Measurements from ENCODE around the gene FLT1. TPM values are rescaled to one million over a fixed set of nuclear protein-coding genes. Genes with fewer than 3 reads are reported as not detected.

Gene FLT1
- total and polyA plus RNA-seq, 2 donors (not counting 1 experiment from before 2014, with no cell fraction given), result 1.3 to 2.5 TPM

- H3K4me1 ChIP-seq (ENCODE audit: control insufficient read depth, extremely low read depth, insufficient read depth, low read length), result no peaks in the 10 kb centered on the region
- no peaks in the 10 kb centered on the region for H3K9me3 ChIP-seq (ENCODE audit: control insufficient read depth, insufficient read depth, low read depth, low read length)
- H3K4me3 ChIP-seq (replicated peaks in 1 of 4; ENCODE audit: control extremely low read depth in 1 of 4, insufficient read depth in 1 of 4, low read depth in 3 of 4, low read length in 4 of 4), result no peak overlapping the region
- DNase-seq (ENCODE audit: low read depth in 2 of 2), result no peak
- H2AFZ ChIP-seq (ENCODE audit: low read length), result no peak overlapping the region
- no peaks in the 10 kb centered on the region for H3K36me3 ChIP-seq (ENCODE audit: control insufficient read depth, insufficient read depth, low read length)
- H3K79me2 ChIP-seq (ENCODE audit: control insufficient read depth, insufficient read depth, low read length), result no peaks in the 10 kb centered on the region
- H3K27me3 ChIP-seq (ENCODE audit: control insufficient read depth, insufficient read depth, low read length), result no peaks in the 10 kb centered on the region
- TF ChIP-seq EZH2 (IDR thresholded peaks at IDR 0.05; ENCODE audit: low read length, missing control alignments) (no peak), CTCF (conservative IDR thresholded peaks at IDR 0.05 in 1 of 2, IDR thresholded peaks at IDR 0.05 in 1 of 2; ENCODE audit: low read depth in 1 of 2, low read length in 2 of 2) (no peak)
- H3K4me2 ChIP-seq (ENCODE audit: extremely low read depth, insufficient read depth, low read length), result no peak overlapping the region
- no peaks in the 10 kb centered on the region for H4K20me1 ChIP-seq (ENCODE audit: control insufficient read depth, extremely low read depth, insufficient read depth, low read length)
- H3K27ac ChIP-seq (ENCODE audit: insufficient read depth, low read length), result no peak overlapping the region
- no peak overlapping the region for H3K9ac ChIP-seq (ENCODE audit: insufficient read depth, low read length)
Measured at GRCh38 chr13:28283600-28283999, 211.3 kb downstream of the FLT1 start.

GRCh38 chr13:28282451-28282850, 212.5 kb downstream of the FLT1 start:
- Histone ChIP-seq H3K27me3 (ENCODE audit: control insufficient read depth, insufficient read depth, low read length) (no peaks in the 10 kb centered on the region), H3K4me2 (ENCODE audit: extremely low read depth, insufficient read depth, low read length) (no peak overlapping the region), H4K20me1 (ENCODE audit: control insufficient read depth, extremely low read depth, insufficient read depth, low read length) (no peaks in the 10 kb centered on the region), H3K4me1 (ENCODE audit: control insufficient read depth, extremely low read depth, insufficient read depth, low read length) (no peaks in the 10 kb centered on the region), H3K9me3 (ENCODE audit: control insufficient read depth, insufficient read depth, low read depth, low read length) (no peaks in the 10 kb centered on the region), H3K36me3 (ENCODE audit: control insufficient read depth, insufficient read depth, low read length) (no peaks in the 10 kb centered on the region), H2AFZ (ENCODE audit: low read length) (no peak overlapping the region), H3K9ac (ENCODE audit: insufficient read depth, low read length) (no peak overlapping the region), H3K4me3 (replicated peaks in 1 of 4; ENCODE audit: control extremely low read depth in 1 of 4, insufficient read depth in 1 of 4, low read depth in 3 of 4, low read length in 4 of 4) (no peak overlapping the region), H3K27ac (ENCODE audit: insufficient read depth, low read length) (no peak overlapping the region), H3K79me2 (ENCODE audit: control insufficient read depth, insufficient read depth, low read length) (no peaks in the 10 kb centered on the region)
- no peak for TF ChIP-seq EZH2 (IDR thresholded peaks at IDR 0.05; ENCODE audit: low read length, missing control alignments)
- TF ChIP-seq CTCF (conservative IDR thresholded peaks at IDR 0.05 in 1 of 2, IDR thresholded peaks at IDR 0.05 in 1 of 2; ENCODE audit: low read depth in 1 of 2, low read length in 2 of 2), result no peak
- DNase-seq (ENCODE audit: low read depth in 2 of 2), result no peak

GRCh38 chr13:28273919-28274318, 221.0 kb downstream of the FLT1 start:
- no peaks in the 10 kb centered on the region for H3K4me1 ChIP-seq (ENCODE audit: control insufficient read depth, extremely low read depth, insufficient read depth, low read length)
- no peak for DNase-seq (ENCODE audit: low read depth in 2 of 2)
- TF ChIP-seq EZH2 (IDR thresholded peaks at IDR 0.05; ENCODE audit: low read length, missing control alignments), result no peak
- TF ChIP-seq CTCF (conservative IDR thresholded peaks at IDR 0.05 in 1 of 2, IDR thresholded peaks at IDR 0.05 in 1 of 2; ENCODE audit: low read depth in 1 of 2, low read length in 2 of 2), result no peak
- no peak overlapping the region for H3K27ac ChIP-seq (ENCODE audit: insufficient read depth, low read length)
- no peak overlapping the region for H3K4me3 ChIP-seq (replicated peaks in 1 of 4; ENCODE audit: control extremely low read depth in 1 of 4, insufficient read depth in 1 of 4, low read depth in 3 of 4, low read length in 4 of 4)
- no peaks in the 10 kb centered on the region for H3K9me3 ChIP-seq (ENCODE audit: control insufficient read depth, insufficient read depth, low read depth, low read length)
- no peak overlapping the region for H2AFZ ChIP-seq (ENCODE audit: low read length)
- H3K36me3 ChIP-seq (ENCODE audit: control insufficient read depth, insufficient read depth, low read length), result no peaks in the 10 kb centered on the region
- no peak overlapping the region for H3K4me2 ChIP-seq (ENCODE audit: extremely low read depth, insufficient read depth, low read length)
- no peaks in the 10 kb centered on the region for H3K27me3 ChIP-seq (ENCODE audit: control insufficient read depth, insufficient read depth, low read length)
- no peaks in the 10 kb centered on the region for H4K20me1 ChIP-seq (ENCODE audit: control insufficient read depth, extremely low read depth, insufficient read depth, low read length)
- no peak overlapping the region for H3K9ac ChIP-seq (ENCODE audit: insufficient read depth, low read length)
- H3K79me2 ChIP-seq (ENCODE audit: control insufficient read depth, insufficient read depth, low read length), result no peaks in the 10 kb centered on the region

Data from fibroblast of lung (primary cell).